SH-SY5Y (cell line): ENCODE measurements around the gene SIK2.

ENCODE experiments used
- GATA2 ChIP-seq: IDR thresholded peaks from 2 replicates; pipeline ENCODE4 v1.6.1; 2011; ENCODE audit warnings: mild to moderate bottlenecking, low read depth, low read length
- GATA3 ChIP-seq: IDR thresholded peaks from 2 replicates; pipeline ENCODE4 v1.6.1; 2011; ENCODE audit warnings: low read depth, mild to moderate bottlenecking, low read length, moderate library complexity

DNA sequence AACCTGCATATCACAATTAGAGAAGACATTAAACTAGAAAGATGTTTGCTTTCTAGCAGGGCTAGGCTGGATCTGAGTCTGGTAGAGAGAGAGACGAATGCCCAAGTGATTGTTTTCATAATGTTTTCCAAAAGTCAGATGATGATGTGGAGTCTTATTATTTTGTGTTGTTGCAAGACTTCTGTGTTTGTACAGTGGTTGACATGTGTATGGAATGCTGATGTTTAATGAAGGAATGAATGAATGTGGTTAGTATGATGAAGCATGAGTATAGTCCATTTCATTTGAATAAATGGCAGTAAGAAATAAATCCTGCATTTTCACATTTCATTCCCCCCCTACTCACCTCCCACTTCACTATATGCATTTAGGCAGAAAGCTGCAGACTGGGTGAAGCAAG lies 94.3 kb downstream of the SIK2 start:
- no peak for TF ChIP-seq GATA2
- TF ChIP-seq GATA3, result no peak
